Activated T-cell treated with anti-CD3 and anti-CD28 coated beads for 24 hours (primary cell): ENCODE data around the gene ATOX1.
A peak's percentile ranks its signal among the peaks of the same experiment; 100 is the strongest.

Experiments
- DNase-seq: peaks from one replicate; pipeline ENCODE4 v3.0.0-alpha.2; 2020; ENCODE audit warnings: low read depth

ATOX1 gene

DNA sequence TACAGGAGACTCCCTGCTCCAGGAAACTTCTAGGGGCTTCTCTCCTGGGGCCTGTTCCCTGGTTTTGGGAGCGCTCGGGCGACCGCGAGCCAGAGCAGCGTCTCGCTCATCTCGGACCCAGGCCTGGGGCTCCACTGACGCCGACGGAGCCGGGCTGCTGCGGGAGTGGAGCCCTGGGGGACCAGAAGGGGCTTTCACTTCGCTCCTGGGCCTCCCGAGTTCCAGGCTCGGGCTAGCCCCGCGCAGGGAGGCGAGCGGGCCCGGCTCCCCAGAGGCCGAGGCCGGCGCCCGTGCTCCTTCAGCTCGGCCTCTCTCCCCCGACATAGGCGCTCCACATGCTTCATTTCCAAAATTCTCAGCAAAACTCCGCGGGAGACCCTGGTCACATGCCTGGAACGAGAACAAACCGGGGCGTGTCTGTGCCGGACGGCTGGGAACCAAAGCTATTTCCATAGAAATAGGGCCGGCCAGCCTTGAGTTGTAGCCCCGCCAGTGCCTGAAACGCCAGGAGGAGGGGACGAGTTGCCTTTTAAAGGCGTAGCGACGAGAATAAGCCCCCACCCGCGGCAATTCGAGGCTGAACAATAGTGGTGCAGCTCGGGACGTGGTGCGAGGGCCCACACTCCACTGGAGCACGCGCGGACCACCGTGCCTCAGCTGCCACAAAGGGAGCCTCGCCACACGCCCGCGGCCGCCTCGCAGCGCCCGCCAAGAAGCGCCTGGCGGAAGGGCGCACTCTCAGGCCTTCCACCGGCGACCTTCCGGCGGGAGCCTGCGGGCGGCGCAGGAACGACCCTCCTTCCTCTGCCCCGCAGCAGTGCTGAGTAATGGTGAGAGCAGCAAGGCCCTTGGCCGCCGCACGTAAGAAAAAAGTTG, 12.2 kb upstream of the ATOX1 start:
- DNase-seq = no peak

DNA sequence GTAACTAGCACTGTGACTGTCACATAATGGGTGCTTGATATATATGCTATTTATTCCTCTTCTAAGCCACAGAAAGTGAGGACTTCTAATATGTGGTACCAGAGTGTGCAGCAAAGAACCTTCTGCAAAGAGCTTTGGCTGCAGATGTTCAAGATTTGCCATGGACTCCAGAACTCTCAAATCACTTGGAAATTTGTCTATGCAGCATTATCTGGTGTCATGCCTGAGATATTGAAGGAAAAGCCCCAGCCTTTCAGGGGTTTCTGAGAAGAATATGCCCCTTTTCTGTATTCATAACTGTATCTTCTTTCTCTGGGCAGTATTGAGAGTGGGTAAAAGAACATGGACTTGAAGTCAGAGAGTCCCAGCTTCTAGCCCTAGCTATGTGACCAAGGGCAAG, 8.5 kb upstream of the ATOX1 start:
- no peak for DNase-seq

DNA sequence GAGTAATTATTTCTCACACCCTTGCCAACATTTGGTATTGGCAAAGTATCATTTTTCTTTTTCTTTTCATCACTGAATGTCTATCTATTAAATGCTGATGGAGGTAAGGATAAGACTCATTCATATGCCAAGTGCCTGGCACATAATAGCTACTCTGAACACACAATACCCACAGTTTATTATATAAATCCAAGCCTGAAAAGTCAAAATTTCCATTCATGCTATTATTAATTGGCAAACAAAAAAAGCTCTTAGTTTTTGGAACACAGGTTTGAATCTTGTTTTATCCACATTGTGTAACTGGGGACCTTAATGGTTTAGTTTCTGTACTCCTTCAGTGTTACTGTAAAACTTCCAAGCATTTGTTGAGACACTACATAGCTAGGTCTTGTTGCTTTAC, 6.4 kb upstream of the ATOX1 start:
- no peak for DNase-seq

DNA sequence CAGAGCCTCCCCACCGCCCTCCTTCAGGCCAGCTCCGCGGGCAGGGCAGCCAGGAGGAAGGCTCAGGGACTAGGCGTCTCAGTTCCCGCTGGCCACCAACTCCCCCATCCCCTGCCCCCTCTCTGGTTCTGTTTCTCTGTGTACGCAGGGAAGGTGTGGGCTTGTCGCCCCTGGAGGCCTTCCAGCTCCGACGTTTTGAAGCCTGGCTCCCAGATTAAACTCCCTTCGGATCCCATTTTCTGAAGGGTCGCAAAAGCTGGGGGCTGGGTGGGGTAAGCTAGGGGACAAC, 346 bp downstream of the ATOX1 start:
- DNase-seq = no peak

DNA sequence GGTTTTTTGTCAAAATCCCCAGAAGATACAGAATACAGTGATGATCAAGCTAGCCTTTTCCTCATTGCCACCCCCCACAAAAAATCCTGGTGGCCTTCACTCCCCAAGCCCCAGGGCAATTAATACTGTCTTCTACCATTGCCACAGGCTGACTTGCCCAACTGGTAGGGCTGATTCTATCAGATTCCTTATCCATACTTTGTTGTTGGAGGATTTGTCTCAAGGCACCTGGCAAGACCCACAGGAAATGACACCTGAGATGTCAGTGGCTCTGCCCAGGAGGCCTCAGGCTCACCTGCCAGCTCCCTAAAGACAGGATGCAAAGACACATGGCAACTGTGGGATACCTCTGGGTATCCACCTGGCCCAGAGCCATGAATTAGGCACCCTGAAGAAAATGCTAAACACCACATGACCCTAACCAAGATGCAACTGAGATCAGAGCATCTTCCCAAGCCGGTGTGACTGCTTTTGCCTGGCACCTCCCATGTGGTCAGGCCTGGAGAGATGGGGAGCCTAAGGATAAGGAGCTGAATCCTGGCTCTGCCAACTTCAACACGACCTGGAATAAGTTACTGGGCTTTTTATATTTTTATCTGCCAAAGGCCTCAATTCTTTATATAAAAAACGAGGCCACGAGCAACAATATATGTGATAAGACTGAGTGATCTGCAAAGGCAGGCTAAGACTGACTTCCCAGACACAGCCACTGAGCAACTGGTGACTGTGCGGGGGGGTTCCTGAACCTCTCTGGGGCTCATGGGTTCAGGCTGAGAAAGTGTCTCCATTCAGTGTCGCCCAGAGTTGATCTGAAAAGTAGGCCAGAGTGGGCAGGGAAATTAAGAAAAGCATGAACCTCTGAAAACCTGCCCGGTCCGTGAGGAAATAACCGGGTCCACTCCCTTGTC, 944 bp downstream of the ATOX1 start:
- peak; percentile 25 for DNase-seq

DNA sequence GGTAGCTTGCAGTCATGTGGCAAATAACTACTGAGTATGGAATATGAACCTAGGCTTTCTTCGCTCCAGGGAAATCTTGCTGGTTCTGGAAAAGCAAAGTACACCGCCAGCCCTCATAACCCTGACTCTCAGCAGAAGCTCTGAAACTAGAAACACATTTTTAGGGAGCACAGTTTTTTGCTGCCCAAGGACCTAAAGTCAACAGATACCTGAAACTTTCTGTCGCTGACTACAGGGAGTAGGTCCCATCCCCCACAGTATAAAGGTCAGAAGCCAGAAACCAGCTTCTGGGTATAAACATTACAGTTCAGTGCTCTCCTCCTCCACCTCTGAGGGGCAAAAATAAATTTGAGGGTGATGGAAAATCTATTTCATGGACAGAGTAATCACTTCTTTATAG, 3.0 kb downstream of the ATOX1 start:
- no peak for DNase-seq

DNA sequence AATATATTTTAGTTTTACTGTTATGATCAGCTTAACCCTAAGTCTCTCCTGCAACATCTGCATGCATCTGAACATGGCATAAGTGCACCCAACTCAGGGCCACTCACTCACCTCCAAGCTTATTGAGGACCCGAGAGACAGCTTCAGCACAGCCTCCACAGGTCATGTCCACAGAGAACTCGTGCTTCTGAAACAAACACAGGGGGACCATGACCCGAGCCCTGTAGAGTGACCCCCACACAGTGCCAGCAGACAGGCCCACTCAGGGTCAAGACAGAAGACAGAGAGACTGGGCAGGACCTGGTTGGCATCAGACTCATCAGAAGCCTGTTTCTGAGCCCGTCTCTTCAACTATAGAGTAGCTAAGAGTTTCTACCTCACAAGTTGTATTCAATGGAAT, 6.8 kb downstream of the ATOX1 start:
- no peak for DNase-seq

DNA sequence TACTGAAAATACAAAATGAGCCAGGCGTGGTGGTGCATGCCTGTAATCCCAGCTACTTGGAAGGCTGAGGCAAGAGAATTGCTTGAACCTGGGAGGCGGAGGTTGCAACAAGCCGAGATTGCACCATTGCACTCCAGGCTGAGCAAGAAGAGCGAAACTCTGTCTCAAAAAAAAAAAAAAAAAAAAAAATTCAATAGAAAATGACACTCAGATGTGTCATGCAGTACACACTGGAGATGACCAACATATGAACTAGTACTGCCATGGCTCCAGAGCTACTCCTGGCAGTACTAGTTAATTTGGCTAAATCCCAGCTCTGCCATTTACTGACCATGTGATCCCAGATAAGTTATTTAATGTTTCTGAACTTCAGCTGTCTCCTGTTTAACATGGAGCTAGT, 7.3 kb downstream of the ATOX1 start:
- no peak for DNase-seq

DNA sequence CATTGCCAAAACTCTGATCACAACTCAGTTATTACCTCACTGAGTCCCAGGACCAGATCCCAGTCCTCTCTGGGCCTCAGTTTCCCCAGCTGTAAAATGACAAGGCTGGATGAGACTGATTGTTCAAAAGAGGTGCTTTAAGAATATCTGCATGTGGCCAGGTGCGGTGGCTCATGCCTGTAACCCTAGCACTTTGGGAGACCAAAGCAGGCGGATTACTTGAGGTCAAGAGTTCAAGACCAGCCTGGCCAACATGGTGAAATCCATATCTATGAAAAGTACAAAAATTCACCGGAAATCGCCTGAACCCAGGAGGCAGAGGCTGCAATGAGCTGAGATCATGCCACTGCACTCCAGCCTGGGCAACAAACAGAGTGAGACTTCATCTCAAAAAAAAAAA, 8.3 kb downstream of the ATOX1 start:
- DNase-seq = no peak

DNA sequence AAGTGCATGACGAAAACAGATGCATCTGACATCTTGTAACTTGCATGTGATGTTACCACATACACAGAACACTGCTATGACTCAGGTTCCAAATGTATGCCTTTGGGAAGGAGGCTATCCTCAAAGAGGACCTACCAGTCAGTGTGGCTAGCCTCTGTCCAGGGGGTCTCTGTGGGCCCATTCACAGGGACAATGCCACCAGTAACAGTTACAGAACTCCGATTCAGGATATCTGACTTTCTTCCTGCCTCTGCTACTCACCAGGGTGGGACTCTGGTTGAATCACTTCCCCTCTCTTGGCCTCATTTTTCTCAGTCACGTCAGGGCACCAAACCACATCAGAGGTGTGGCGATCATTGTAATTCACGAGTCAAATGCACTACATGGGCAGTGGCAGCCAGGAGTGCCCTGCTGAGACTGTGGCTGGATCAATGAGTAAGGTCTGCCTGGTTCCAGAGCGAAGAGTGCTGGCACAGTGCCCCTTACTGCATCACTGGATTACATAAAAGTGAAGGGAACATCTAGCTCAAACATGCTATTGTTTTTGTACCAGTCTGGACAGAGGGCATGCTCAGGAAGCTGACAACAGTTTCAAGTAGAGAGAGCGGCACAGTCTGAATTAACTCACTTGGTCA, 13.2 kb downstream of the ATOX1 start:
- peak; percentile 11 for DNase-seq

DNA sequence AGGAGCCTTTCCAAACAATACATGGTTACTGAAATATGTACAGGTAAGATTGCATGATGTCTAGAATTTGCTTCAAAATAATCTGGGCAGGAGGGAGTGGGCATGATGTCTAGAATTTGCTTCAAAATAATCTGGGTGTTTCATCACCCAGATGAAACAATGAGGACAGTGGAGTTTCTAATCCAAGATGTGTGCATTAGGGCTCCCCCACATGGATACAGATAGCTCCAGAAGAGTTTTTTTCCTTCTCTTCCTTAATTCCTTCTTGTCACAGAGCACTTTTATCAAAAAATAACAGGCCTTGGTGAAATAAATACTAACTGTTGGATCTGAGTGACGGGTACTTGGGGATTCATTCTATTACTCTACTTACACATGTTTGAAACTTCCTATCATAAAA, 14.9 kb downstream of the ATOX1 start:
- no peak for DNase-seq

DNA sequence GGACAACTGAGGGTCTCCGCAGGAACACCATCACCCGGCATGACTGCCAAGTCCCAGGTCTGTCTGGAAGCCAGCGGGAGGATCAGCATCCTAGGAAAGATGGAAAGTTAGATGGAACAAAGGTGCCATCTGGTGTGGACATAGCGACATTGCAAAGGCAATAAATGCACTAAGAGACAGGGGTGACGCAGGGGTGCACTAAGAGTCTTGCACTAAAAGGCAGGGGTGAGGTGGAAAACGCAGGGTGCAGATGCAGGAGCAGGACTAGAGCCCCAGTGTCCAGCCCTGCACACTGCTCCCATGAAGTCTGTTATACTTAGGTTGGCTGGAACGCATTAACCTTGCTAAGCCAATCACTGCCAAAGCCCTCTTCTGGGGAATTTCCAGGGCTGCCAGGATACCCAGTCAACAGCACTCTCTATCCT, 15.5 kb downstream of the ATOX1 start:
- DNase-seq = no peak

DNA sequence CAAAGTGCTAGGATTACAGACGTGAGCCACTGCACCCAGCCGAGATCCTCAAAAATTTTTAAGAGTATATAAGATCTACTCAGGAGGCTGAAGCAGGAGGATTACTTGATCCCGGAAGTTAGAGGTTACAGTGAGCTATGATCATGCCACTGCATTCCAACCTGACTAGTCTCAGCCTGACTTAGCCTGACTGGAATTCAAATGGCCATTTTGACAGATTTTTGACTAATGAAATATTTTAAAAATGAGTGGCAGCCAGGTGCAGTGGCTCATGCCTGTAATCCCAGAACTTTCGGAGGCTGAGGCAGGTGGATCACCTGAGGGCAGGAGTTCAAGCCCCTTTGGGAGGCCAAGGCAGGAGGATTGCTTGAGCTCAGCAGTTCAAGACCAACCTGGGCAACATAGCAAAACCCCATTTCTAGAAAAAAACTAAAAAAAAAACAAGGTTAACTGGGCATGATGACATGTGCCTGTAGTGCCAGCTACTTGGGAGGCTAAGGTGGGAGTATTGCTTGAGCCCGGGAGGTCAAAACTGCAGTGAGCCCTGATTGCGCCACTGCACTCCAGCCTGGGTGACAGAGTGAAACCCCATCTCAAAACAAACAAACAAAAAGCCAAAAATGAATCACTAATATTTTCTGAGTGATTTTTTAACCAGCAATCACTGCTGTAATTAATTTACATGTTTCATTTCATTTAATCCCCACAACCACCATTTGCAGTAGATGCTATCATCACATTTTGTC, 16.6 kb downstream of the ATOX1 start:
- DNase-seq = no peak

DNA sequence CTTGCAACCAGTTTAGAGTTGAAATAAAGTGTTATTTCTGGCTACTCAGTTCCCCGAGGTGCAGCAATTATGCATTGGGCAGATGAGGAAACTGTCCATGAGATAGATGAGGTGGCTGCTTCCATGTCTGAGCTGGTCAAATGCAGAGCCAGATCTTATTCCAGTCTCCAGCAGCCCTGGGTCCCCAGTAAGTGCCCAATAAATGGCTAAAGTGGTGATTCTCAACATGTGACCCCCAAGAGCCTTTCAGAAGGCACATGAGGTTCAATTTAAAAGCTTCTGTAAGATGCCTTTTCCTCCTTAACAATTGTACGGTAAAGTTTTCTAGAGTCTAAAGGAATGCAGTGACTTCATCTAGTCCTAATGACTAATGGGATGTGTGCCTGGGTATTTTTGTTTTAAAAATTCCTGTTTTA, 17.5 kb downstream of the ATOX1 start:
- DNase-seq = no peak

DNA sequence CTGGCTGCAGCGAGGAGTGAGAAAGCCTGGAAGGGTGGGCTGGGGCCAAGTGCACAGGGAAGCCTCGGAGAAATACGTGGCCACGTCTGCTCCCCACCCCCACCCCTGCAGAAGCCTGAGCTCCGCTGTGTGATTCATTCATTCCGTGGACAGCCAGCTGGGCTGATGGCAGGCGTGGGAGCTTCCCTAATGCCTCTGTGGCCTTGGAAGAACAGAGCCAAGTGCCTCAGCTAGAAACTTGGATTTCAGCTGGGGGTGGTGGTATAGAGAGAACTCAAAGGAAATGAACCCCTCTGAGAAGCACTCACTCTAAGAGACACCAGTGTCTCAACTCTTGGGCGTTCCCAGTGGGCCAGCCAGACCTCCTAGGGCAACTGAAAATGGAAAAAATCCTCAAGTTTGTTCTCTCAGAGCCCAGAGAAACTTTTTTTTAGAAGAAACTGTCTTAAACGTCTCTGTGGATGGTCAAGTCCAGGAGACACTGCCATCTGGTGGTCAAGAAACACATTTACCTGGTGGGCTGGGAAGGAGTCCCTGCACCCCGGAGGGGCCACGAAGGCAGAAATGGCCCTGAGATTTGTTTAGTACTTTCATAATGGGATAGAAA, 18.0 kb downstream of the ATOX1 start:
- DNase-seq = peak; percentile 23

DNA sequence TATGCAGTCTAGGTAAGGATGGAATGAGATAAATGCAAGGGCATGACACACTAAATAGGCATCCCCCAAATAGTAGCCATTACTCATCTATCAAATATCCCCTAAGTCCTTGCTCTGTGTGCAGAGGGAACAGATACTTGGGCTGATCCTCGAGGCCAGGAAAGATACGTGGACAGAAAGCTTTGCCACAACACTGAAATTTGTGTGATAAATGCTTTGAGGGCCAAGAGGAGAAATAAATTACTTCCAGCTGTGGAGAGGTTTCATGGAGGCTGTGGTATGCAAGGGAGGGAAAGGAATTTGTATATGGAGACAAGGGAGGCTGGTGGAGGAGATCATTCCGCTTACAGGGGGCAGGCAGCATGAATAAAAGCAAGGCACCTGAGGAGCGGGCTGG, 18.5 kb downstream of the ATOX1 start:
- no peak for DNase-seq

DNA sequence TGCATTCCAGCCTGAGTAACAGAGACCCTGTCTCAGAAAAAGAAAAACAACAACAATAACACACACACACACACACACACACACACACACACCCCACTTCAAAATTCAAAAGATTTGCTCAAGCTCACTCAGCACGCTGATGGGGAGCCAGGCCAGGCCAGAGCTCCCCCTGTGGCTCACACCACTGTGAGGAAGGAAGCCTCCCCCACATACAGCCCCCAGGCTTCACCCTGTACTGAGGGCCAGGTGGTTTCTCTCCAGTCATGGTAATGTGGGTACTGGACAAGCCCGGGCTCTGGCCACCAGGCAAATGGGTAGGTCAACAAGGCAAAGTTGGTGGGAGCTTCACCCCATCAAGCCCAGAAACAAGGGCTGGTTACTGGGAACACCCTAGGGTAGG, 19.0 kb downstream of the ATOX1 start:
- DNase-seq = no peak

DNA sequence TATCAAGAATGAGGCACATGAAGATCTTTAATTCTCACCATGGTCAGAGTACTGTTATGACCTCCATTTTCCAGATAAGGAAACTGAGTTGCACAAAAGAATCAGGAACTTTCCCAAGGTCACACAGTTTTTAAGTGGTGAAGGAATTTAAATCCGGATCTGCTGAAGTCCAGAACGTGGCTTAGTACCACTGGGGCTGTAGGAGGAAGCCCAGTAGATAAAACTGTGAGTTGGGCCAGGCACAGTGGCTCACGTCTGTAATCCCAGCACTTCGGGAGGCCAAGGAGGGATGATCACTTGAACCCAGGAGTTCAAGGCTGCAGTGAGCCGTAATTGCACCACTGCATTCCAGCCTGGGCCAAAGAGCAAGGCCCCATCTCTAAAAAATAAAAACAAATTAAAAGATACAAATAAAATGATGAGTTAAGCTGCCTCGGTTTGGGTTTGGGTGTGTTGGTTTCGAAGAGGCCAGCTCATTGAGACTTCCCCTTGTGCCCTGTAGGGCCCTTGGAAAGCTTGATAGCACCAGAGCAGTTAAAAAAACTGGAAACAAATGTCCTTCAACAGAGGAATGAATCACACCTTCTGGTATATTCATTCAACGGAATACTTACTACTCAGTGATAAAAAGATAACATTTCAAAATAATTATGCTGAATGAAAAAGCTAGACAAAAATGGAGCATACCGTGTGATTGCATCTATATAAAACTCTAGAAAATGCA, 20.1 kb downstream of the ATOX1 start:
- DNase-seq = no peak

DNA sequence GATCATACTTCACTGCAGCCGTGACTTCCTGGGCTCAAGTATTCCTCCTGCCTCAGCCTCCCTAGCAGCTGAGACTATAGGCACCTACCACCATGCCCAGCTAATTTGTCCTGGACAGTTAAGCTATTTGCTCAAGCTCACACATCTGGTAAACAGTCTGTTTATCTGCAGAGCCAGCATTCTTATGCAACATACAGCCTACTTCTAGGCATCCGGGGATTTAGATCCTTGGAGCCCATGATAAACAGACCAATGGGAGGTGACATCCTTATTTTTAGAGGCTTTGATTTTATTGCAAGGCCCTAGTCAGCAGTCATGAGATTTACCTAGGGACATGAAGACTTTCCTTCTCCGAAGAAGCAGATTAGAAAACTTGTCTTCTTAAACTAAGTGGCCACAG, 21.0 kb downstream of the ATOX1 start:
- DNase-seq = no peak

DNA sequence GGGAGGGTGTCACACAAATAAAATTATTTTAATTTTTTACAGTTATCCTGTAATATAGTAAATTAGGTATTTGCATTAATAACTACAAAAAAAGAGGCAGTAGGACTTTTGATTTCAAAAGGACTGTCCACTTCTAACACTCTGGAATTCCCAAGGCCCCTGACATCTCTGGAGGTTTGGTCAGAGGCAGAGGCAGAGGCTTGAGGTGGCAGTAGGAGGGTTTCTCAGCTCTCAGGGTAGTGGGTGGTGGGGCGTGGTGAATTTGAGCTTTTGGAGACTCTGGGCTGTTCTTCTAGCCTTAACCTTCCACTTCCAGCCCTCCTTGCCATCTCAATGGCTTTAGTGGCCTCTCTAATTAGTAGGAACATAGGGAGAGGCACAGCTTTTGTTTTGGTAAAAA, 22.8 kb downstream of the ATOX1 start:
- no peak for DNase-seq

DNA sequence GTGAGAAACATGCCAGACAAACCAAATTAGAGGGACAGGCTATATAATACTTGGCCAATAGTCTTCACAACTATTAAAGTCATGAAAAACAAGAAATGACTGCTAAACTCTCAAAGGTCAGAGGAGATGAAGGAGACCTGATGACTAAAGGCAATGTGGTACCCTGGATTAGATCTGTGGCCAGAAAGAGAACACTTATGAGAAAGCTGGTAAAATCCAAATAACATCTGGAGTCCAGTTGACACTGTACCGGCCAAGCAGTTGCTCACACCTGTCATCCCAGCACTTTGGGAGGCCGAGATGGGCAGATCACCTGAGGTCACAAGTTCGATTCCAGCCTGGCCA, 24.4 kb downstream of the ATOX1 start:
- no peak for DNase-seq
